T-cell (primary cell): ENCODE results near the gene SLC39A11. TPM values are rescaled to one million over a fixed set of nuclear protein-coding genes. Genes with fewer than 3 reads are reported as not detected.

Experiments
- ATAC-seq, 4 experiments: fragments of 200-7000 bp in 3 of 4; fragments of 150-1000 bp in 1 of 4; cut with Tn5 transposase; replicated peaks in 1 of 4; 1 replicate in 3 of 4; 2 replicates in 1 of 4; pipeline ENCODE4 v1.10.0; 2021; ENCODE audit warnings: moderate library complexity in 3 of 4, mild to moderate bottlenecking in 2 of 4, moderate number of reproducible peaks in 1 of 4
- CTCF ChIA-PET, 2 donors: fragments of 300-600 bp; sonication (Branson Sonifier 250); formaldehyde crosslinking; loops; one replicate each; lab custom pipeline; 2022; ENCODE audit warnings: antibody characterized with exemption in 2 of 2; lab: Charles Lee
- POLR2A ChIA-PET, 2 donors: fragments of 300-600 bp; sonication (Branson Sonifier 250); formaldehyde crosslinking; loops; one replicate each; lab custom pipeline; 2022; ENCODE audit warnings: antibody characterized with exemption in 2 of 2; lab: Charles Lee
- DNase-seq, 35 experiments: peaks; one replicate each; pipeline versions ENCODE4 v3.0.0 to v3.0.0-alpha.2; 2013 to 2023
- H3K27ac ChIP-seq: one replicate; pipeline ENCODE4 v1.5.1; 2013; ENCODE audit warnings: low read length
- H3K27me3 ChIP-seq, 2 experiments: replicated peaks in 1 of 2; 1 replicate in 1 of 2; 2 replicates in 1 of 2; pipeline versions ENCODE4 v1.6.1 to v1.7.0; 2013; ENCODE audit warnings: low read length in 1 of 2, mixed read lengths in 1 of 2; ENCODE audit not compliant: control insufficient read depth in 2 of 2, insufficient read depth in 2 of 2; ENCODE audit errors: extremely low read depth in 1 of 2
- H3K36me3 ChIP-seq, 2 donors: 1 replicate in 1 of 2; 2 replicates in 1 of 2; pipeline versions ENCODE4 v1.6.1 to v1.7.0; 2013; ENCODE audit warnings: low read length in 1 of 2; ENCODE audit not compliant: control insufficient read depth in 2 of 2, insufficient read depth in 1 of 2; ENCODE audit errors: extremely low read depth in 1 of 2
- H3K4me1 ChIP-seq, 2 experiments: 1 replicate in 1 of 2; 2 replicates in 1 of 2; pipeline versions ENCODE4 v1.6.1 to v1.7.0; 2013; ENCODE audit warnings: low read length in 2 of 2, mixed read lengths in 1 of 2; ENCODE audit not compliant: insufficient read depth in 2 of 2, control insufficient read depth in 1 of 2; ENCODE audit errors: extremely low read depth in 1 of 2
- H3K4me3 ChIP-seq, 2 donors: 1 replicate in 1 of 2; 2 replicates in 1 of 2; pipeline versions ENCODE4 v1.5.1 to v1.7.0; 2013; ENCODE audit warnings: mild to moderate bottlenecking in 2 of 2, low read length in 1 of 2, moderate library complexity in 1 of 2; ENCODE audit not compliant: control insufficient read depth in 1 of 2; ENCODE audit errors: extremely low read depth in 1 of 2
- H3K9me3 ChIP-seq: 2 replicates; pipeline ENCODE4 v1.7.0; 2013
- H3K27ac Mint-ChIP-seq, 2 donors: one replicate each; pipeline ENCODE4 v1.8.0; 2020 to 2021; ENCODE audit warnings: mild to moderate bottlenecking in 2 of 2, mixed read lengths in 2 of 2
- H3K27me3 Mint-ChIP-seq, 2 donors: one replicate each; pipeline ENCODE4 v1.8.0; 2021 to 2022; ENCODE audit warnings: mixed read lengths in 2 of 2
- H3K36me3 Mint-ChIP-seq: one replicate; pipeline ENCODE4 v1.8.0; 2021; ENCODE audit warnings: mixed read lengths
- H3K4me1 Mint-ChIP-seq, 3 donors: one replicate each; pipeline ENCODE4 v1.8.0; 2020 to 2022; ENCODE audit warnings: mixed read lengths in 3 of 3, mild to moderate bottlenecking in 1 of 3
- H3K4me3 Mint-ChIP-seq, 3 donors: one replicate each; pipeline ENCODE4 v1.8.0; 2020 to 2022; ENCODE audit warnings: mild to moderate bottlenecking in 3 of 3, mixed read lengths in 3 of 3, moderate library complexity in 3 of 3
- H3K9me3 Mint-ChIP-seq, 3 donors: one replicate each; pipeline ENCODE4 v1.8.0; 2020 to 2022; ENCODE audit warnings: mixed read lengths in 3 of 3
- WGBS: methylation state at CpG from one replicate; pipeline ENCODE4 v1.1.5; 2013; ENCODE audit warnings: missing lambda C conversion rate; ENCODE audit not compliant: insufficient coverage; 5-methylcytosine and 5-hydroxymethylcytosine counted together
- total RNA-seq, 35 experiments: library from RNA in 6 of 35; stranded (reverse) in 6 of 35; fragments of 120-200 nt in 1 of 35; gene quantifications; one replicate each; pipeline versions ENCODE4 v1.2.1 to v1.2.4 and lab custom pipeline; 2013 to 2026

The SLC39A11 gene
- total RNA-seq, 5 donors from 2014 or later (not counting 1 experiment from before 2014, with no cell fraction given), result 18.6 to 27.1 (median 23.4) TPM

DNA sequence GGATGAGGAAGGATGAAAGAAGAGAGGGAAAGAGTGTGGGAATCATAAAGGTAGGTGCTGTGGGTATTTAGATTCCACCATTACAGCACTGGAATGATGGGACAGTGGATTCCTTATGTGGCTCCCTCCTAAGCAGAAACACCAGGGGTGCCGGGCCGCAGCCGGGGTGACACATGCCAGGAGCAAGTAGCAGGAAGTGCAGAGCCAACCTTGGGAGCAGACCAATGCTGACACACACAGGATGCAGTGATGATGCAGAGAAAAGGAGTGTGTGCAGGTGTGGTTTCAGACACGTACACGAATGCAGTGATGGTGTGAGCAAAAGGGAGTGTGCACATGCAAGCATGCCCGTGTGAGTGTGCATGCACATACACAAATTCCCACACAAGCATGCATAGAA lies 338.0 kb downstream of the SLC39A11 start:
- H3K9me3 Mint-ChIP-seq, result peaks cover 0 to 6% (median 3%) of the 10 kb centered on the region in 3 donors
- no peaks in the 10 kb centered on the region for H3K4me1 Mint-ChIP-seq
- ATAC-seq (no peak), DNase-seq (no peak)
- no peak overlapping the region for H3K4me3 Mint-ChIP-seq
- no peak overlapping the region for H3K27ac Mint-ChIP-seq
- Histone ChIP-seq H3K9me3 (no peaks in the 10 kb centered on the region), H3K27ac (no peak overlapping the region), H3K4me3 (no peak overlapping the region), H3K27me3 (no peaks in the 10 kb centered on the region), H3K36me3 (peaks cover 0 to 3% of the 10 kb centered on the region in 2 donors), H3K4me1 (no peaks in the 10 kb centered on the region)
- POLR2A ChIA-PET, result no interaction called here
- whole genome bisulfite sequencing, result 100% methylated on average over 3 of the region's 6 CpGs
- CTCF ChIA-PET, result interaction anchor here in 1 of 2 donors (0.5 kb wide), 1 partner anchor 27 kb away, joined by 11 read pairs; no protein-coding TSS in a partner anchor
- peaks cover 25% of the 10 kb centered on the region for H3K36me3 Mint-ChIP-seq
- no peaks in the 10 kb centered on the region for H3K27me3 Mint-ChIP-seq

DNA sequence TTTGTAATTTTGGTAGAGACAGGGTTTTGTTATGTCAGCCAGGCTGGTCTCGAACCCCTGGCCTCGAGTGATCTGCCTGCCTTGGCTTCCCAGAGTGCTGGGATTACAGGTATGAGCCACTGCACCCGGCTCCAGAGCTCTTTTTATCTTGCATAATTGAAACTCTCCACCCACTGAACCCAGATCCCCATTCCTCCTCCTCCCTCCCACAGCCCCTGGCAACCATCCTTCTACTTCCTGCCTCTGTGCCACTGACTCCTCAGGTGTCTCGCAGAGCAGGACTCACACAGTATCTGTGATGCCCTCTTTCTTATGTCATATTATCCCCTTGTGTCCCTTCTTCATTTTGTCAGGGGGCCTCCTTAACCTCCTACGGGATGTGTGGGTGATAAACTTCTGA lies 340.7 kb downstream of the SLC39A11 start:
- Histone ChIP-seq H3K36me3 (peaks cover 0 to 3% of the 10 kb centered on the region in 2 donors), H3K4me3 (no peak overlapping the region), H3K4me1 (no peaks in the 10 kb centered on the region), H3K27ac (no peak overlapping the region), H3K27me3 (no peaks in the 10 kb centered on the region), H3K9me3 (no peaks in the 10 kb centered on the region)
- no peaks in the 10 kb centered on the region for H3K4me1 Mint-ChIP-seq
- no peak for DNase-seq
- 46% methylated on average over 3 of the region's 5 CpGs for WGBS
- peaks cover 25% of the 10 kb centered on the region for H3K36me3 Mint-ChIP-seq
- ChIA-PET CTCF (no interaction called here), POLR2A (no interaction called here)
- H3K27ac Mint-ChIP-seq, result no peak overlapping the region
- peaks cover 0 to 6% (median 3%) of the 10 kb centered on the region in 3 donors for H3K9me3 Mint-ChIP-seq
- no peaks in the 10 kb centered on the region for H3K27me3 Mint-ChIP-seq
- no peak for ATAC-seq
- H3K4me3 Mint-ChIP-seq, result no peak overlapping the region

DNA sequence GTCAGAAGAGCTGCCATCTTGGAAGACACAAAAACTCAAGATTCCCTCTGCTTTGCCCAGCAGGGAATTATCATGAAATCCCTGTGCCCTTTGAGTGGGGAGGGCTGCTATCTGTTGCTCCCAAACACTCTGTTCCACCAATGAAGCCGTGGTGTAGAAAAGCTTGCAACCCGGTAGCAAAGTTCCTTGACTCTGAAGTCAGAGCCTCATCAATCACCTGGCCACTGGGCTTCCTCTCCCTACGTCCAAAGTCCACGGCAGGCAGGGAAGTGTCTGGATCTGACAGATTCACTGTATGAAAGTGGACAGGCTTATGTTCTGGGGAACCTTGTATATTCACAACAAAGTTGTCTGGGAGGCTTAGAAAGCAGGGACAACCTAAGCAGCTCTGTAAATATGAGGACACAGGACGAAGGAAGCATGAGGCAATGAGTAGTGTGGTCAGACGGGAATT lies 343.3 kb downstream of the SLC39A11 start:
- H3K9me3 ChIP-seq, result no peaks in the 10 kb centered on the region
- ChIA-PET CTCF (no interaction called here), POLR2A (no interaction called here)
- H3K4me1 Mint-ChIP-seq, result no peaks in the 10 kb centered on the region
- peaks cover 11% of the 10 kb centered on the region for H3K36me3 Mint-ChIP-seq
- H3K4me3 Mint-ChIP-seq, result no peak overlapping the region
- no peak overlapping the region for H3K27ac Mint-ChIP-seq
- no peak for ATAC-seq
- H3K9me3 Mint-ChIP-seq, result no peaks in the 10 kb centered on the region
- WGBS, result 95% methylated on average over 4 of the region's 6 CpGs
- no peak for DNase-seq
- no peak overlapping the region for H3K27ac ChIP-seq
- H3K36me3 ChIP-seq, result no peaks in the 10 kb centered on the region
- no peaks in the 10 kb centered on the region for H3K27me3 ChIP-seq
- no peaks in the 10 kb centered on the region for H3K4me1 ChIP-seq
- no peak overlapping the region for H3K4me3 ChIP-seq
- no peaks in the 10 kb centered on the region for H3K27me3 Mint-ChIP-seq

DNA sequence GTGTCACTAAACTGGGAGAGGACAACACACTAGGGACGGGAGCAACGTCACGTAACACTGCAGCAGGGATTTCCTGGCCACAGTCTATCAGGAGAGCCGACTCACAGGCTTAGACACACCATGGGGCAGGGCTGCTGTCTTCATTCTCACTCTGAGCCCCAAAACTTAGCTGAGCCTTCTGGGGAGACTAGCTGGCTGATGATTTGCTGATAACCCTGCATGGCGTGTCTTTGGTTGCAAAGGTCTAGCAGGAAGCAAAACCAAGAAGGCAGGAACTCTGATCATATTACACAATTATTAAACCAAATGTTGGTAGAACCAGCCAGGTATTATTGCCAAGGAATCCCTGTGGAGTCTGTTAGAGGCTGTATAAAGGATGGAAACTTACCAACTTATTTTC lies 345.0 kb downstream of the SLC39A11 start:
- Histone ChIP-seq H3K36me3 (no peaks in the 10 kb centered on the region), H3K4me3 (no peak overlapping the region), H3K27me3 (no peaks in the 10 kb centered on the region), H3K9me3 (no peaks in the 10 kb centered on the region), H3K4me1 (no peaks in the 10 kb centered on the region), H3K27ac (no peak overlapping the region)
- DNase-seq (no peak), ATAC-seq (no peak)
- H3K27ac Mint-ChIP-seq, result no peak overlapping the region
- peaks cover 14% of the 10 kb centered on the region for H3K36me3 Mint-ChIP-seq
- H3K4me1 Mint-ChIP-seq, result no peaks in the 10 kb centered on the region
- 92% methylated on average over 4 of the region's 5 CpGs for WGBS
- H3K4me3 Mint-ChIP-seq, result no peak overlapping the region
- H3K9me3 Mint-ChIP-seq, result no peaks in the 10 kb centered on the region
- POLR2A ChIA-PET, result no interaction called here
- CTCF ChIA-PET, result no interaction called here
- no peaks in the 10 kb centered on the region for H3K27me3 Mint-ChIP-seq

DNA sequence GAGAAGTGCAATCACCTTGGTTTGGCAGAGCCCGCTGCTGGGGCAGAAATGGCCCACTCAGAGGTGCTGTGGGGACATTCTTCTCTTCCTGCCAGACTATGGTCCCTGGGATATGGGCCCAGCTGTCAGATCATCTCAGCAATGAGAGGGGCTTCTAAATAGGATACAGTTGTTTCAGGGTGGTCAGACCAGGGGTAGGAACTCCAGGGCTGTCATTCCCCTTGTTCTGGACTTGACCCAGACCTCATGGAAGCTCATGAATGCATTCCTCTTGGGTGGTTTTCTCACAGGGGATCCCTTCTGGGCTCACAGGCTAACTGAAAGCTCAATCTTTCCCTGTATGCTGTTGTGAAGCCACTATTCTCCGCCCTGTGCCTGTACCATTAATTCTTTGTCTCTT lies 347.2 kb downstream of the SLC39A11 start:
- Histone ChIP-seq H3K4me1 (no peaks in the 10 kb centered on the region), H3K27me3 (no peaks in the 10 kb centered on the region), H3K9me3 (no peaks in the 10 kb centered on the region), H3K27ac (no peak overlapping the region), H3K36me3 (no peaks in the 10 kb centered on the region), H3K4me3 (no peak overlapping the region)
- DNase-seq (no peak), ATAC-seq (no peak)
- H3K4me3 Mint-ChIP-seq, result no peak overlapping the region
- peaks cover 14% of the 10 kb centered on the region for H3K36me3 Mint-ChIP-seq
- CTCF ChIA-PET, result no interaction called here
- no peaks in the 10 kb centered on the region for H3K4me1 Mint-ChIP-seq
- no peak overlapping the region for H3K27ac Mint-ChIP-seq
- POLR2A ChIA-PET, result no interaction called here
- WGBS, result 90% methylated on average over 1 of the region's 2 CpGs
- H3K27me3 Mint-ChIP-seq, result no peaks in the 10 kb centered on the region
- no peaks in the 10 kb centered on the region for H3K9me3 Mint-ChIP-seq

DNA sequence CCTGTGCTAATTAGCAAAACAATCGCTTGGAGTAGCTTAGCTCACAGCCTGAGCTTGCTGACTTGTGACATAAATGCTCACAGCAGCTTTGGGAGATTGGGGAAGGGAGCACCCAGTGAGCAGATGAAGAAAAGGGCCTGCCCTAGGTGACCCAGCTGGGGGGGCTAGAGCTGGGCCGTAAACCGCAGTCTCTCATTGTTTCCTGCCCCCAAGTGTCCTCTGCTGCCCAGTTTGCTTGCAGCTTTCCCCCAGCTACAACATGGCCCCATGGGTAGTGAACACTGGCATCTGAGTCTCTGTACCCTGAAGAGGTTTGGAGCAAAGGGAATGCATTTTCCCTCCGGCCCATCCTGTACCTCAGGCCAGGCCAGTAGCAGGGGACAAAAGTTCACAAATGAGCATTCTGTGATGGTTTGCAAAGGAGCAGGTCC lies 349.4 kb downstream of the SLC39A11 start:
- no peak overlapping the region for H3K27ac Mint-ChIP-seq
- no peaks in the 10 kb centered on the region for H3K9me3 Mint-ChIP-seq
- CTCF ChIA-PET, result no interaction called here
- no peaks in the 10 kb centered on the region for H3K4me1 ChIP-seq
- peaks cover 17% of the 10 kb centered on the region for H3K36me3 Mint-ChIP-seq
- H3K27me3 ChIP-seq, result no peaks in the 10 kb centered on the region
- DNase-seq (no peak), ATAC-seq (no peak)
- H3K4me1 Mint-ChIP-seq, result no peaks in the 10 kb centered on the region
- H3K4me3 ChIP-seq, result no peak overlapping the region
- H3K9me3 ChIP-seq, result no peaks in the 10 kb centered on the region
- no peak overlapping the region for H3K27ac ChIP-seq
- H3K4me3 Mint-ChIP-seq, result no peak overlapping the region
- WGBS, result 100% methylated on average over 4 of the region's 4 CpGs
- no peaks in the 10 kb centered on the region for H3K27me3 Mint-ChIP-seq
- POLR2A ChIA-PET, result no interaction called here
- H3K36me3 ChIP-seq, result no peaks in the 10 kb centered on the region

DNA sequence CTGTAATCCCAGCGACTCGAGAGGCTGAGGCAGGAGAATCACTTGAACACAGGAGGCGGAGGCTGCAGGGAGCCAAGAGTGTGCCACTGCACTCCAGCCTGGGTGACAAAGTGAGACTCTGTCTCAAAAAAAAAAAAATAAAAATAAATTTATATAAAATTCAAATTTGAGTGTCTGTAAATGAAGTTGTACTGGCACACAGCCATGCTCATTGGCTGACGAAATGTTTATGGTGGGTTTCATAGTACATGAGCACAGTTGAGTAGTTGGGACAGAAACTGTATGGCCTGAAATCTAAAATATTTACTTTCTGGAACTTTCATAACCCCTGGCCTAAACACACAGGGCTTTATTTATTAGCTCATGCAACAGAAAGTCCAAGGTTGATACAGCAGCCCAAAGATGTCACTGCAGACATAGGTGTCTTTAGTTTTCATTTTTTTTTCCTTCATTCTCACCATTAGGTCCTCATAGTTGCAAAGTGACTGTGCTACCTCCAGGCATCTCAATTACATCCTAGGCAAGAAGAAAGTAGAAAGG lies 355.3 kb downstream of the SLC39A11 start:
- H3K27ac ChIP-seq, result no peak overlapping the region
- ChIA-PET POLR2A (no interaction called here), CTCF (no interaction called here)
- H3K4me3 ChIP-seq, result no peak overlapping the region
- no peak overlapping the region for H3K27ac Mint-ChIP-seq
- no CpG with 5 or more reads among the region's 4 CpGs for WGBS
- H3K36me3 Mint-ChIP-seq, result peaks cover 24% of the 10 kb centered on the region
- no peak overlapping the region for H3K4me3 Mint-ChIP-seq
- H3K9me3 Mint-ChIP-seq, result no peaks in the 10 kb centered on the region
- peaks cover 10 to 14% of the 10 kb centered on the region in 2 donors for H3K36me3 ChIP-seq
- ATAC-seq, result no peak
- no peaks in the 10 kb centered on the region for H3K27me3 Mint-ChIP-seq
- no peaks in the 10 kb centered on the region for H3K27me3 ChIP-seq
- DNase-seq, result no peak
- H3K4me1 Mint-ChIP-seq, result no peaks in the 10 kb centered on the region
- no peaks in the 10 kb centered on the region for H3K9me3 ChIP-seq
- no peaks in the 10 kb centered on the region for H3K4me1 ChIP-seq
